Activated naive CD4-positive, alpha-beta T cell treated with anti-CD3 and anti-CD28 coated beads for 36 hours (primary cell): ENCODE results near the gene AMIGO2. TPM values are rescaled to one million over a fixed set of nuclear protein-coding genes. Genes with fewer than 3 reads are reported as not detected.

Experiments used
- CTCF ChIA-PET: fragments of 350-600 bp; sonication (Branson Sonifier 250); formaldehyde crosslinking; loops from one replicate; lab custom pipeline; 2021; ENCODE audit warnings: antibody characterized with exemption; lab: Charles Lee
- DNase-seq: peaks from one replicate; pipeline ENCODE4 v3.0.0-alpha.2; 2020
- H3K27ac Mint-ChIP-seq: one replicate; pipeline ENCODE4 v1.8.0; 2021; ENCODE audit warnings: mild to moderate bottlenecking, mixed read lengths
- H3K27me3 Mint-ChIP-seq: one replicate; pipeline ENCODE4 v1.8.0; 2021; ENCODE audit warnings: low read depth, mixed read lengths
- H3K36me3 Mint-ChIP-seq: one replicate; pipeline ENCODE4 v1.8.0; 2021; ENCODE audit warnings: low read depth, mixed read lengths
- H3K4me1 Mint-ChIP-seq: one replicate; pipeline ENCODE4 v1.8.0; 2021; ENCODE audit warnings: low read depth, mixed read lengths
- H3K4me3 Mint-ChIP-seq: one replicate; pipeline ENCODE4 v1.8.0; 2021; ENCODE audit warnings: mild to moderate bottlenecking, moderate library complexity, mixed read lengths
- H3K9me3 Mint-ChIP-seq: one replicate; pipeline ENCODE4 v1.8.0; 2021; ENCODE audit warnings: mixed read lengths
- intact Hi-C: fragments of 100-400 bp; cut with micrococcal nuclease; formaldehyde crosslinking; loops from one replicate; pipeline ENCODE4 v1.15.1; 2023
- total RNA-seq, 2 experiments: library from RNA; stranded (reverse); gene quantifications; one replicate each; pipeline ENCODE4 v1.2.3, GENCODE V29; 2021

Gene AMIGO2
- total RNA-seq, 2 experiments from 2014 or later, result 19.2 to 19.6 TPM

GRCh38 chr12:47041327-47041726 lies 38.4 kb downstream of the AMIGO2 start:
- no peak for DNase-seq
- peaks cover 5% of the 10 kb centered on the region for H3K4me1 Mint-ChIP-seq
- no peaks in the 10 kb centered on the region for H3K9me3 Mint-ChIP-seq
- H3K27me3 Mint-ChIP-seq, result no peaks in the 10 kb centered on the region
- no peak overlapping the region for H3K27ac Mint-ChIP-seq
- H3K4me3 Mint-ChIP-seq, result no peak overlapping the region
- intact Hi-C loops, result no loop called here
- CTCF ChIA-PET, result no interaction called here
- no peaks in the 10 kb centered on the region for H3K36me3 Mint-ChIP-seq

- no peaks in the 10 kb centered on the region for H3K27me3 Mint-ChIP-seq
- intact Hi-C loops, result no loop called here
- H3K4me1 Mint-ChIP-seq, result peaks cover 13% of the 10 kb centered on the region
- no peaks in the 10 kb centered on the region for H3K9me3 Mint-ChIP-seq
- H3K36me3 Mint-ChIP-seq, result no peaks in the 10 kb centered on the region
- DNase-seq, result no peak
- no peak overlapping the region for H3K4me3 Mint-ChIP-seq
- H3K27ac Mint-ChIP-seq, result no peak overlapping the region
- CTCF ChIA-PET, result no interaction called here
These were observed 40.0 kb downstream of the AMIGO2 start for GRCh38 chr12:47039756-47040155.

GRCh38 chr12:47039079-47039478 lies 40.7 kb downstream of the AMIGO2 start:
- no peak for DNase-seq
- no peak overlapping the region for H3K4me3 Mint-ChIP-seq
- intact Hi-C loops, result no loop called here
- no peaks in the 10 kb centered on the region for H3K36me3 Mint-ChIP-seq
- H3K27me3 Mint-ChIP-seq, result no peaks in the 10 kb centered on the region
- H3K9me3 Mint-ChIP-seq, result no peaks in the 10 kb centered on the region
- H3K4me1 Mint-ChIP-seq, result peaks cover 20% of the 10 kb centered on the region
- CTCF ChIA-PET, result interaction anchor here (0.7 kb wide), 1 partner anchor 612 kb away, joined by 3 read pairs; no protein-coding TSS in a partner anchor
- H3K27ac Mint-ChIP-seq, result no peak overlapping the region

- H3K27ac Mint-ChIP-seq, result no peak overlapping the region
- no peaks in the 10 kb centered on the region for H3K9me3 Mint-ChIP-seq
- intact Hi-C loops, result no loop called here
- H3K4me1 Mint-ChIP-seq, result peaks cover 28% of the 10 kb centered on the region
- no peak for DNase-seq
- CTCF ChIA-PET, result interaction anchor here (0.7 to 1.3 kb wide), 2 partner anchors 359 to 612 kb away, joined by 3 to 5 read pairs; no protein-coding TSS in a partner anchor
- no peaks in the 10 kb centered on the region for H3K36me3 Mint-ChIP-seq
- H3K4me3 Mint-ChIP-seq, result no peak overlapping the region
- no peaks in the 10 kb centered on the region for H3K27me3 Mint-ChIP-seq
These were observed 41.5 kb downstream of the AMIGO2 start for GRCh38 chr12:47038270-47038748.

- Mint-ChIP-seq H3K36me3 (no peaks in the 10 kb centered on the region), H3K9me3 (no peaks in the 10 kb centered on the region), H3K27me3 (no peaks in the 10 kb centered on the region), H3K4me3 (no peak overlapping the region), H3K27ac (no peak overlapping the region), H3K4me1 (peaks cover 42% of the 10 kb centered on the region)
- CTCF ChIA-PET, result interaction anchor here (0.7 to 4.5 kb wide), 3 partner anchors 36 to 362 kb away, joined by 3 to 56 read pairs (median 4); no protein-coding TSS in a partner anchor
- intact Hi-C loops, result no loop called here
- no peak for DNase-seq
These were observed 44.3 kb downstream of the AMIGO2 start for GRCh38 chr12:47035484-47035883.

GRCh38 chr12:47034661-47035060 lies 45.1 kb downstream of the AMIGO2 start:
- H3K27me3 Mint-ChIP-seq, result no peaks in the 10 kb centered on the region
- H3K9me3 Mint-ChIP-seq, result no peaks in the 10 kb centered on the region
- CTCF ChIA-PET, result interaction anchor here (1.5 to 4.5 kb wide), 4 partner anchors 18 to 363 kb away, joined by 3 to 56 read pairs (median 30); no protein-coding TSS in a partner anchor
- H3K4me3 Mint-ChIP-seq, result no peak overlapping the region
- H3K4me1 Mint-ChIP-seq, result peaks cover 45% of the 10 kb centered on the region
- no peaks in the 10 kb centered on the region for H3K36me3 Mint-ChIP-seq
- no peak overlapping the region for H3K27ac Mint-ChIP-seq
- no peak for DNase-seq
- intact Hi-C loops, result loop anchor here (5.0 kb wide), 3 partner anchors 173 to 803 kb away; partner anchors contain the start of gene RPAP3

- peak; percentile 35 for DNase-seq
- intact Hi-C loops, result loop anchor here (1.0 to 5.0 kb wide), 8 partner anchors 45 to 803 kb away; partner anchors contain the start of genes AMIGO2, PCED1B and RPAP3
- peaks cover 48% of the 10 kb centered on the region for H3K4me1 Mint-ChIP-seq
- H3K36me3 Mint-ChIP-seq, result no peaks in the 10 kb centered on the region
- H3K9me3 Mint-ChIP-seq, result no peaks in the 10 kb centered on the region
- CTCF ChIA-PET, result interaction anchor here (0.6 to 4.5 kb wide), 14 partner anchors 11 to 669 kb away, joined by 3 to 56 read pairs (median 11); partner anchors contain the start of genes AMIGO2 and PCED1B
- H3K27me3 Mint-ChIP-seq, result no peaks in the 10 kb centered on the region
- peak overlapping the region; percentile 43 for H3K27ac Mint-ChIP-seq
- no peak overlapping the region for H3K4me3 Mint-ChIP-seq
These were observed 45.8 kb downstream of the AMIGO2 start for GRCh38 chr12:47033789-47034555.

- Mint-ChIP-seq H3K27me3 (no peaks in the 10 kb centered on the region), H3K4me1 (peaks cover 43% of the 10 kb centered on the region), H3K27ac (peak overlapping the region; percentile 79), H3K36me3 (no peaks in the 10 kb centered on the region), H3K9me3 (no peaks in the 10 kb centered on the region), H3K4me3 (no peak overlapping the region)
- DNase-seq, result no peak
- CTCF ChIA-PET, result interaction anchor here (0.6 to 4.5 kb wide), 41 partner anchors 10 to 739 kb away, joined by 3 to 56 read pairs (median 4); partner anchors contain the start of genes AMIGO2 and PCED1B
- intact Hi-C loops, result loop anchor here (1.0 to 5.0 kb wide), 8 partner anchors 46 to 804 kb away; partner anchors contain the start of genes AMIGO2, PCED1B and RPAP3
These were observed 46.7 kb downstream of the AMIGO2 start for GRCh38 chr12:47033081-47033480.

GRCh38 chr12:47032644-47033043 lies 47.1 kb downstream of the AMIGO2 start:
- no peak overlapping the region for H3K4me3 Mint-ChIP-seq
- CTCF ChIA-PET, result interaction anchor here (0.6 to 4.5 kb wide), 52 partner anchors 10 to 740 kb away, joined by 3 to 56 read pairs (median 4); partner anchors contain the start of genes AMIGO2 and PCED1B
- H3K36me3 Mint-ChIP-seq, result no peaks in the 10 kb centered on the region
- H3K9me3 Mint-ChIP-seq, result no peaks in the 10 kb centered on the region
- no peaks in the 10 kb centered on the region for H3K27me3 Mint-ChIP-seq
- peak; percentile 34 for DNase-seq
- H3K4me1 Mint-ChIP-seq, result peaks cover 43% of the 10 kb centered on the region
- intact Hi-C loops, result loop anchor here (1.0 to 5.0 kb wide), 14 partner anchors 39 to 805 kb away; partner anchors contain the start of genes AMIGO2, PCED1B and RPAP3
- peak overlapping the region; percentile 79 for H3K27ac Mint-ChIP-seq

- H3K27ac Mint-ChIP-seq, result no peak overlapping the region
- CTCF ChIA-PET, result no interaction called here
These were observed 49.9 kb downstream of the AMIGO2 start for GRCh38 chr12:47029903-47030302.

GRCh38 chr12:47028981-47029708 lies 50.6 kb downstream of the AMIGO2 start:
- H3K9me3 Mint-ChIP-seq, result no peaks in the 10 kb centered on the region
- intact Hi-C loops, result loop anchor here (10.0 kb wide), 1 partner anchor 874 kb away; no protein-coding TSS in a partner anchor
- H3K36me3 Mint-ChIP-seq, result no peaks in the 10 kb centered on the region
- H3K4me1 Mint-ChIP-seq, result peaks cover 29% of the 10 kb centered on the region
- no peak overlapping the region for H3K27ac Mint-ChIP-seq
- no peak overlapping the region for H3K4me3 Mint-ChIP-seq
- no peaks in the 10 kb centered on the region for H3K27me3 Mint-ChIP-seq
- CTCF ChIA-PET, result interaction anchor here (0.7 to 1.8 kb wide), 3 partner anchors 10 to 368 kb away, joined by 3 to 4 read pairs (median 3); no protein-coding TSS in a partner anchor
- DNase-seq, result no peak

More at GRCh38 chr12:47029903-47030302, 49.9 kb downstream of the AMIGO2 start:
- intact Hi-C loops, result loop anchor here (5.0 to 10.0 kb wide), 4 partner anchors 177 to 875 kb away; partner anchors contain the start of gene RPAP3
- H3K9me3 Mint-ChIP-seq, result no peaks in the 10 kb centered on the region
- no peaks in the 10 kb centered on the region for H3K27me3 Mint-ChIP-seq
- H3K36me3 Mint-ChIP-seq, result no peaks in the 10 kb centered on the region
- no peak for DNase-seq
- H3K4me1 Mint-ChIP-seq, result peaks cover 36% of the 10 kb centered on the region
- H3K4me3 Mint-ChIP-seq, result no peak overlapping the region
